ENCODE measurements around the gene TP53I13.

GRCh38 chr17:29533976-29534375 is 34.5 kb upstream of the TP53I13 start:
- TF ChIP-seq CTCF (IDR thresholded peaks at IDR 0.05): no peak
- no peak for TF ChIP-seq POLR2A (IDR thresholded peaks at IDR 0.05)

All from transverse colon (tissue), 3 donors.